Measurements from ENCODE around the gene IGF2BP3. TPM values are rescaled to one million over a fixed set of nuclear protein-coding genes. Genes with fewer than 3 reads are reported as not detected.

The IGF2BP3 gene
- total RNA-seq, 1 donor from 2014 or later = 44.0 TPM

DNA sequence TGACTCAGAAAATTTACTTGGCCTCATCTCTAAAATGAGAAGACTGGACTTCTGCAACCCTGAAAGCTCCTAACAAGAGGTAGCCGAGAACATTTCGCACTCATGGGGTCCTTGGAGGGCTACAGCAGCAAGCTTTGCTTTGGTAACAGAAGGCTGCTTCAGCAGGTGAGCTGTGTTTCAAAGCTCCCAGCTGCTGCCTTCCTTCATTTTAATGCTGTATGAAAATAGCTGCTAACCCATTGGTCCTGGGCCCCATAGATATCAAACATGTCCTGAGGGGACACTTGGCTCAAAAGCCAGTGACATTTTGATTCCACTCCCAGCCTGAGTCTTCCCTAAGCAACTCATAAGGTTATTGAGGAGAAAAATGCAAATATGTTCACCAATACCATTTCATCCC is 185.4 kb downstream of the IGF2BP3 start:
- no peak overlapping the region for H3K4me3 ChIP-seq (ENCODE audit: low read depth, low read length)
- no peak for DNase-seq (ENCODE audit: low read depth)
- TF ChIP-seq, protein P1, sequence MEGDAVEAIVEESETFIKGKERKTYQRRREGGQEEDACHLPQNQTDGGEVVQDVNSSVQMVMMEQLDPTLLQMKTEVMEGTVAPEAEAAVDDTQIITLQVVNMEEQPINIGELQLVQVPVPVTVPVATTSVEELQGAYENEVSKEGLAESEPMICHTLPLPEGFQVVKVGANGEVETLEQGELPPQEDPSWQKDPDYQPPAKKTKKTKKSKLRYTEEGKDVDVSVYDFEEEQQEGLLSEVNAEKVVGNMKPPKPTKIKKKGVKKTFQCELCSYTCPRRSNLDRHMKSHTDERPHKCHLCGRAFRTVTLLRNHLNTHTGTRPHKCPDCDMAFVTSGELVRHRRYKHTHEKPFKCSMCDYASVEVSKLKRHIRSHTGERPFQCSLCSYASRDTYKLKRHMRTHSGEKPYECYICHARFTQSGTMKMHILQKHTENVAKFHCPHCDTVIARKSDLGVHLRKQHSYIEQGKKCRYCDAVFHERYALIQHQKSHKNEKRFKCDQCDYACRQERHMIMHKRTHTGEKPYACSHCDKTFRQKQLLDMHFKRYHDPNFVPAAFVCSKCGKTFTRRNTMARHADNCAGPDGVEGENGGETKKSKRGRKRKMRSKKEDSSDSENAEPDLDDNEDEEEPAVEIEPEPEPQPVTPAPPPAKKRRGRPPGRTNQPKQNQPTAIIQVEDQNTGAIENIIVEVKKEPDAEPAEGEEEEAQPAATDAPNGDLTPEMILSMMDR (IDR thresholded peaks at IDR 0.05; ENCODE audit: insufficient read depth, low read length, poor library complexity, severe bottlenecking) = no peak
- H3K36me3 ChIP-seq (ENCODE audit: control insufficient read depth, insufficient read depth, low read length) = no peaks in the 10 kb centered on the region
- H3K27me3 ChIP-seq (ENCODE audit: control insufficient read depth, insufficient read depth, low read length) = no peaks in the 10 kb centered on the region

DNA sequence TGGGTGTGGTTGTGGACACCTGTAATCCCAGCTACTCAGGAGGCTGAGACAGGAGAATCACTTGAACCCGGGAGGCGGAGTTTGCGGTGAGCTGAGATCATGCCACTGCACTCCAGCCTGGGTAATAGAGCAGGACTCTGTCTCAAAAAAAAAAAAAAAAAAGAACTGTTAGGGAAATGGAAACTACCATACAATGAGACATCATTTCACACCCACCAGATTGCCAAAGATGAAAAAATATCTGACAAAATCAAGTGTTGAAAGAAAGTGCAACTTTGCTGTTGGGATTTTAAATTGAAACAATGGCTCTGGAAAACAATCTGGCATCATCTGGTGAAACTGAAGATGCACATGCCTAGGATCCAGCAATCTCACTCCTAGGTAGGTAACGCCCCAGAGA is 187.2 kb downstream of the IGF2BP3 start:
- Histone ChIP-seq H3K36me3 (ENCODE audit: control insufficient read depth, insufficient read depth, low read length) (no peaks in the 10 kb centered on the region), H3K4me3 (ENCODE audit: low read depth, low read length) (no peak overlapping the region), H3K27me3 (ENCODE audit: control insufficient read depth, insufficient read depth, low read length) (no peaks in the 10 kb centered on the region)
- TF ChIP-seq, protein P1 (IDR thresholded peaks at IDR 0.05; ENCODE audit: insufficient read depth, low read length, poor library complexity, severe bottlenecking) = no peak
- no peak for DNase-seq (ENCODE audit: low read depth)

GRCh38 chr7:23279819-23280525 is 190.3 kb downstream of the IGF2BP3 start:
- no peak for DNase-seq (ENCODE audit: low read depth)
- H3K36me3 ChIP-seq (ENCODE audit: control insufficient read depth, insufficient read depth, low read length) = no peaks in the 10 kb centered on the region
- TF ChIP-seq, protein P1 (IDR thresholded peaks at IDR 0.05; ENCODE audit: insufficient read depth, low read length, poor library complexity, severe bottlenecking) = no peak
- H3K4me3 ChIP-seq (ENCODE audit: low read depth, low read length) = no peak overlapping the region
- H3K27me3 ChIP-seq (ENCODE audit: control insufficient read depth, insufficient read depth, low read length) = no peaks in the 10 kb centered on the region

- DNase-seq (ENCODE audit: low read depth) = peak; percentile 28
These were observed 192.8 kb downstream of the IGF2BP3 start for GRCh38 chr7:23277359-23277989.

GRCh38 chr7:23276947-23277346 is 193.3 kb downstream of the IGF2BP3 start:
- no peak for DNase-seq (ENCODE audit: low read depth)
- no peaks in the 10 kb centered on the region for H3K36me3 ChIP-seq (ENCODE audit: control insufficient read depth, insufficient read depth, low read length)
- no peaks in the 10 kb centered on the region for H3K27me3 ChIP-seq (ENCODE audit: control insufficient read depth, insufficient read depth, low read length)
- H3K4me3 ChIP-seq (ENCODE audit: low read depth, low read length) = no peak overlapping the region
- TF ChIP-seq, protein P1 (IDR thresholded peaks at IDR 0.05; ENCODE audit: insufficient read depth, low read length, poor library complexity, severe bottlenecking) = no peak

More at GRCh38 chr7:23277359-23277989, 192.8 kb downstream of the IGF2BP3 start:
- Histone ChIP-seq H3K4me3 (ENCODE audit: low read depth, low read length) (no peak overlapping the region), H3K36me3 (ENCODE audit: control insufficient read depth, insufficient read depth, low read length) (no peaks in the 10 kb centered on the region), H3K27me3 (ENCODE audit: control insufficient read depth, insufficient read depth, low read length) (no peaks in the 10 kb centered on the region)
- TF ChIP-seq, protein P1 (IDR thresholded peaks at IDR 0.05; ENCODE audit: insufficient read depth, low read length, poor library complexity, severe bottlenecking) = peak; percentile 81

Data from kidney epithelial cell (primary cell).